Measurements from ENCODE around the gene TRMT2B. TPM values are rescaled to one million over a fixed set of nuclear protein-coding genes. Genes with fewer than 3 reads are reported as not detected.
A peak's percentile ranks its signal among the peaks of the same experiment; 100 is the strongest.

TRMT2B gene
- total RNA-seq, 1 donor from 2014 or later, result 12.2 TPM

DNA sequence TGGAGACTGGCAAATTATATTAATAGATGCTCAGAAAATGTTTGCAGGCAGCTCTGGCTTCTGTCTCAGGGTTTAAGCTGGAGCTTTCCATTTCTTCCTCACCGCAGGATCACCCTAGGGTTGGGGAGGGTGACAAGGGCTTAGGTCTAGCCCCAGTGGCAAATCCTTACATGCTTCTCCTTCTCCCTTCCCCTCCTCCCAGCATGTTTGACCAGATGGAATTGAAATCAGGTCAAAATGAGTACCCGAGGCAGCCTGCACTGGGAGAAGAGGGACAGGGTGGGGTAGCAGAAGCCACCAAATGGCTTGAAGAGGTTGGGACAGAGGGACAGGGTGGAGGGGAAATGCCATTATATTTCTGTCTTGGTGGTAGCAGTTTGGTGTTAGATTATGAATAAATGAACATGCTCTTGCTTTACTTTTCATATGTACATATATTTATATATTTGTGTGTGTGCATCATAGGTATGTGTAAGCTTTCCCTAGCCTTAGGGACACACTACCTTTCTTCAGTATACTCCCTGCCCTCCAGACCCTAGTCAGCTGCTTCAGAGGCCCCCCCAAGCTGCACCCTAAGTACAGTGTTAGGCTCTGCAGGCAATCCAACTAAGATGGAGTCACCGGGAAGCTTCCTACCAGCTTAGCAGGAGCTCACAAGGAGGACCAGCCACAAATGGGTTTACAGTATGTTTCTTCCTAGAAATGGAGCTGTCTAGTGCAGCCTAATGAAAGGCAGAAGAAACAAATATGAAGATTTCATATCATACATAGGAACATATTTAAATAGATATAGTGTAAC is 28.6 kb upstream of the TRMT2B start:
- TF ChIP-seq, protein P1, sequence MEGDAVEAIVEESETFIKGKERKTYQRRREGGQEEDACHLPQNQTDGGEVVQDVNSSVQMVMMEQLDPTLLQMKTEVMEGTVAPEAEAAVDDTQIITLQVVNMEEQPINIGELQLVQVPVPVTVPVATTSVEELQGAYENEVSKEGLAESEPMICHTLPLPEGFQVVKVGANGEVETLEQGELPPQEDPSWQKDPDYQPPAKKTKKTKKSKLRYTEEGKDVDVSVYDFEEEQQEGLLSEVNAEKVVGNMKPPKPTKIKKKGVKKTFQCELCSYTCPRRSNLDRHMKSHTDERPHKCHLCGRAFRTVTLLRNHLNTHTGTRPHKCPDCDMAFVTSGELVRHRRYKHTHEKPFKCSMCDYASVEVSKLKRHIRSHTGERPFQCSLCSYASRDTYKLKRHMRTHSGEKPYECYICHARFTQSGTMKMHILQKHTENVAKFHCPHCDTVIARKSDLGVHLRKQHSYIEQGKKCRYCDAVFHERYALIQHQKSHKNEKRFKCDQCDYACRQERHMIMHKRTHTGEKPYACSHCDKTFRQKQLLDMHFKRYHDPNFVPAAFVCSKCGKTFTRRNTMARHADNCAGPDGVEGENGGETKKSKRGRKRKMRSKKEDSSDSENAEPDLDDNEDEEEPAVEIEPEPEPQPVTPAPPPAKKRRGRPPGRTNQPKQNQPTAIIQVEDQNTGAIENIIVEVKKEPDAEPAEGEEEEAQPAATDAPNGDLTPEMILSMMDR (IDR thresholded peaks at IDR 0.05; ENCODE audit: unreplicated experiment), result no peak
- Mint-ChIP-seq H3K27me3 (ENCODE audit: unreplicated experiment) (no peaks in the 10 kb centered on the region), H3K9me3 (ENCODE audit: unreplicated experiment) (no peaks in the 10 kb centered on the region), H3K4me3 (ENCODE audit: unreplicated experiment) (no peak overlapping the region), H3K4me1 (ENCODE audit: unreplicated experiment) (peaks cover 8% of the 10 kb centered on the region), H3K36me3 (ENCODE audit: low read depth, unreplicated experiment) (no peaks in the 10 kb centered on the region), H3K27ac (ENCODE audit: unreplicated experiment) (no peak overlapping the region)
- DNase-seq (ENCODE audit: low spot score), result no peak

DNA sequence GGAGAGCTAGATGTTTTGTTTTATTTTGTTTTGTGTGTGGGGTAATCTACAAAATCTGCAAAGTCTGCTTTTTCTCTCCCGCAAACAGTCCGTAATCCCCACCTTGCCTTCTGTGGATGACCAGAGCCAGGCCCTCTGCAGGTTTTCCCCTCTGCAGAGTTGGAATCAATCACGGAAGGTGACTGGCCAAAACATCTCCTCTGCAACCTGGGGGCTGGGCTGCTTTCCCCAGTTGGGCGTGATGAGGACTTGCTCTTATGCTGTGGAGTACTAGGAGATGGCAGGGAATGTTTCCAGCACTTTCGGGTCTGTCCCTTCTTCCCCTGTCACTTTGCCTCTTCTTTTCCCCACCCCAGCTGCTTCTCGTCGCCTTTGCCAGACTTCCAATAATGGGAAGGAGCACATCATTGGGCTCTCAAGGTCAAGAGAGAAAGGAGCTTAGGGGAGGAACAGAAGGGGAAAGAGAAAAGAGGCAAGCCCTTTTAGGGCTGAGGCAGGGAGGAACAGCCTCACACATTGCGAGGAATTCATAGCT is 27.9 kb upstream of the TRMT2B start:
- Mint-ChIP-seq H3K27ac (ENCODE audit: unreplicated experiment) (no peak overlapping the region), H3K9me3 (ENCODE audit: unreplicated experiment) (no peaks in the 10 kb centered on the region), H3K36me3 (ENCODE audit: low read depth, unreplicated experiment) (no peaks in the 10 kb centered on the region)

DNA sequence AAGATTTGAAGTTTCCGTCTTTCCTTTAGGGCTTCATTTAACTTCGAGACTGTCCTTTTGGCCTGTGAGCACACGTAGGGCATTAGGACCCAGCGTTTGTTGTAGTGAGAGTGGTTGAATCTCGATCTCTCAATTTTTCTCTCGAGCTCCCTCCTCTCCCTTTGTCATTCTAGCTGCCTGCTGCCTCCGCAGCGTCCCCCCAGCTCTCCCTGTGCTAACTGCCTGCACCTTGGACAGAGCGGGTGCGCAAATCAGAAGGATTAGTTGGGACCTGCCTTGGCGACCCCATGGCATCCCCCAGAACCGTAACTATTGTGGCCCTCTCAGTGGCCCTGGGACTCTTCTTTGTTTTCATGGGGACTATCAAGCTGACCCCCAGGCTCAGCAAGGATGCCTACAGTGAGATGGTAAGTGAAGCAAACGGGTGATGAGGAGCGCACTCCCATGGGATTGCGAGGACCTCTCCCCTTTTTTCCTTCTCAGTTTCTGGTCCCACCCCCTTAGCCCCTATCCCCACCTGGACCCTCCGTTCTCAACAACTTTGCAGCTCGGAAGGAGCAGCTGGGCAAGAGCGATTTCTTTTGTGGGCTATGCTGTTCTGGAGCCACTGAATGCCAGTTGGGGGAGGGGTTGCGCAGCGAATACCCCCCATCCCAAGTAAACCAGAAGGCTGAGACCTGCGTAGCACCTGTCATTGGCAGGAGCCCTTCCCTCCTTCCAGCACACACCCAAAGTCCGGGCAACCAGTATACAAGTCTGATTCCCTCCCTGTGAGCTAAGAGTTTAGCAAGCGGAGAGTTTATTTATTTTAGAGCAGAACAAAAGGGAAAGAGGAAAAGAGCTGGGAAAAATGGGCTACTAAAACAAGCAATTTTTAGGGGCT is 27.0 kb upstream of the TRMT2B start, which contains the start of gene TMEM35A:
Gene TMEM35A, plus strand, starts transcription at position 164 of the 883 bp plus-strand sequence. Its CDS starts 124 bp downstream, at position 288.
- Mint-ChIP-seq H3K4me1 (ENCODE audit: unreplicated experiment) (peaks cover 8% of the 10 kb centered on the region), H3K27me3 (ENCODE audit: unreplicated experiment) (no peaks in the 10 kb centered on the region), H3K27ac (ENCODE audit: unreplicated experiment) (no peak within 1 kb of the TSS), H3K9me3 (ENCODE audit: unreplicated experiment) (no peaks in the 10 kb centered on the region), H3K4me3 (ENCODE audit: unreplicated experiment) (peak within 1 kb of the TSS; percentile 89), H3K36me3 (ENCODE audit: low read depth, unreplicated experiment) (no peaks in the 10 kb centered on the region)
- DNase-seq (ENCODE audit: low spot score), result peak; percentile 4
- TF ChIP-seq, protein P1 (IDR thresholded peaks at IDR 0.05; ENCODE audit: unreplicated experiment), result no peak

More for the DNA sequence above, 27.9 kb upstream of the TRMT2B start:
- no peak for DNase-seq (ENCODE audit: low spot score)
- TF ChIP-seq, protein P1 (IDR thresholded peaks at IDR 0.05; ENCODE audit: unreplicated experiment), result no peak
- Mint-ChIP-seq H3K27me3 (ENCODE audit: unreplicated experiment) (no peaks in the 10 kb centered on the region), H3K4me3 (ENCODE audit: unreplicated experiment) (peak overlapping the region; percentile 83), H3K4me1 (ENCODE audit: unreplicated experiment) (peaks cover 8% of the 10 kb centered on the region)

DNA sequence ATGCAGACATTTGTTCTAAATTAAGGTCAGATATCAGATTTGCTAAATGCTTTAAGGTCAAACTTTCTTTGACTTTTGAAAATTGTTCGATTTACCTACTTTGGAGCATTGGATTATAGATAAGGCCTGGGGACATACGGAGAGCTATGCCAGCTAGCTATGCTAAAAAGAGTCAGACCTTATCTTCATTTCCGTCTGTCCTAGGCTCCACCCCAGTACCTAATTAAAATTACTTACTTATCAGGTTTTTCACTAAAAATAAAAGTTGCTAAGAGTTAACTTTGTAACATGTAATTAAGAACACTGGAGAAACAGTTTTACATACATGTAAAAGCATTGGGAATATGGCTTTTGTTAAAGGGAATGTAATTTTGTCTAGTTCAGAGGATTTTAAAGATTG is 19.7 kb upstream of the TRMT2B start:
- Mint-ChIP-seq H3K27me3 (ENCODE audit: unreplicated experiment) (peaks cover 2% of the 10 kb centered on the region), H3K4me1 (ENCODE audit: unreplicated experiment) (no peaks in the 10 kb centered on the region), H3K9me3 (ENCODE audit: unreplicated experiment) (no peaks in the 10 kb centered on the region), H3K36me3 (ENCODE audit: low read depth, unreplicated experiment) (no peaks in the 10 kb centered on the region), H3K4me3 (ENCODE audit: unreplicated experiment) (no peak overlapping the region), H3K27ac (ENCODE audit: unreplicated experiment) (no peak overlapping the region)
- no peak for DNase-seq (ENCODE audit: low spot score)
- TF ChIP-seq, protein P1 (IDR thresholded peaks at IDR 0.05; ENCODE audit: unreplicated experiment), result no peak
